C4-2B (cell line): ENCODE data around the gene MBLAC1.

Source experiments
- ZFX ChIP-seq: fragments of 450-650 bp; IDR thresholded peaks from 2 replicates; pipeline ENCODE4 v1.6.1; 2017
- TF ChIP-seq, protein P1 (sequence below): fragments of 450-650 bp; conservative IDR thresholded peaks from 2 replicates; pipeline ENCODE4 v1.5.1; 2017; ENCODE audit warnings: mild to moderate bottlenecking

DNA sequence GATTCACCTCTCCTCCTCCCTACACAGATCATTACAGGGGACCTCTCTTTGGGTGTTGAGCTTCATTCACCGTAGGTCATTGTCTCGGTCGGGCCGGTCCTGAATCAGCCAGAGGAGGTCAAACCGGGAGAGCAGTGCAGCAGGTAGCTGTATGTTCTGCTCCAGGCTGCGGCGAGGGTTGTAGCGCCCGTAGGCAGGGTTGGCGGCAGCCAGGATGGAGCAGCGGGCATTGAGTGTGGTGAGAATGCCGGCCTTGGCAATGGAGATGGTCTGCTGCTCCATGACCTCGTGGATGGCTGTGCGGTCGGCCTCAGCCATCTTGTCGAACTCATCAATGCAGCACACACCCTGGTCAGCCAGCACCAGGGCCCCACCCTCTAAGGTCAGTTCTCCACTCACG lies 31.1 kb upstream of the MBLAC1 start:
- TF ChIP-seq, protein P1, sequence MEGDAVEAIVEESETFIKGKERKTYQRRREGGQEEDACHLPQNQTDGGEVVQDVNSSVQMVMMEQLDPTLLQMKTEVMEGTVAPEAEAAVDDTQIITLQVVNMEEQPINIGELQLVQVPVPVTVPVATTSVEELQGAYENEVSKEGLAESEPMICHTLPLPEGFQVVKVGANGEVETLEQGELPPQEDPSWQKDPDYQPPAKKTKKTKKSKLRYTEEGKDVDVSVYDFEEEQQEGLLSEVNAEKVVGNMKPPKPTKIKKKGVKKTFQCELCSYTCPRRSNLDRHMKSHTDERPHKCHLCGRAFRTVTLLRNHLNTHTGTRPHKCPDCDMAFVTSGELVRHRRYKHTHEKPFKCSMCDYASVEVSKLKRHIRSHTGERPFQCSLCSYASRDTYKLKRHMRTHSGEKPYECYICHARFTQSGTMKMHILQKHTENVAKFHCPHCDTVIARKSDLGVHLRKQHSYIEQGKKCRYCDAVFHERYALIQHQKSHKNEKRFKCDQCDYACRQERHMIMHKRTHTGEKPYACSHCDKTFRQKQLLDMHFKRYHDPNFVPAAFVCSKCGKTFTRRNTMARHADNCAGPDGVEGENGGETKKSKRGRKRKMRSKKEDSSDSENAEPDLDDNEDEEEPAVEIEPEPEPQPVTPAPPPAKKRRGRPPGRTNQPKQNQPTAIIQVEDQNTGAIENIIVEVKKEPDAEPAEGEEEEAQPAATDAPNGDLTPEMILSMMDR = no peak
- TF ChIP-seq ZFX = no peak
